HepG2 (cell line): ENCODE data around the gene LRRC45. TPM values are rescaled to one million over a fixed set of nuclear protein-coding genes. Genes with fewer than 3 reads are reported as not detected.

ENCODE experiments used
- ARID2 ChIP-seq: sonication (generic); formaldehyde crosslinking; IDR thresholded peaks from 2 replicates; pipeline ENCODE4 v1.8.1; 2022; ENCODE audit warnings: mild to moderate bottlenecking, missing genetic modification reagents, borderline replicate concordance
- FOXJ3 ChIP-seq: sonication (generic); formaldehyde crosslinking; IDR thresholded peaks from 2 replicates; pipeline ENCODE4 v1.4.0; 2020; ENCODE audit warnings: missing genetic modification reagents, mild to moderate bottlenecking, borderline replicate concordance
- HDAC1 ChIP-seq: sonication (generic); formaldehyde crosslinking; IDR thresholded peaks from 2 replicates; pipeline ENCODE4 v1.5.1; 2020; ENCODE audit warnings: mild to moderate bottlenecking, missing genetic modification reagents
- HIVEP1 ChIP-seq: sonication (generic); formaldehyde crosslinking; IDR thresholded peaks from 2 replicates; pipeline ENCODE4 v1.4.0; 2020; ENCODE audit warnings: mild to moderate bottlenecking, missing genetic modification reagents
- KAT7 ChIP-seq: IDR thresholded peaks from 2 replicates; pipeline ENCODE4 v1.6.1; 2018; ENCODE audit warnings: borderline replicate concordance, missing compliant biosample characterization
- KDM4B ChIP-seq: sonication (generic); formaldehyde crosslinking; IDR thresholded peaks from 2 replicates; pipeline ENCODE4 v1.4.0; 2020; ENCODE audit warnings: missing genetic modification reagents
- SNRNP70 ChIP-seq: fragments of 200-400 bp; formaldehyde crosslinking; IDR thresholded peaks from 2 replicates; pipeline ENCODE4 v1.6.1; 2017; ENCODE audit warnings: mild to moderate bottlenecking, low read depth, low read length, moderate library complexity
- TFE3 ChIP-seq: IDR thresholded peaks from 2 replicates; pipeline ENCODE4 v1.6.1; 2016
- ZC3H4 ChIP-seq: sonication (generic); formaldehyde crosslinking; IDR thresholded peaks from 2 replicates; pipeline ENCODE4 v1.4.0; 2020; ENCODE audit warnings: missing genetic modification reagents, borderline replicate concordance
- ZMYM4 ChIP-seq: sonication (generic); formaldehyde crosslinking; IDR thresholded peaks from 2 replicates; pipeline ENCODE4 v1.8.1; 2023; ENCODE audit warnings: mild to moderate bottlenecking, missing genetic modification reagents
- ZNF549 ChIP-seq: sonication (generic); formaldehyde crosslinking; IDR thresholded peaks from 2 replicates; pipeline ENCODE4 v1.5.0; 2020; ENCODE audit warnings: missing genetic modification reagents
- ZNF781 ChIP-seq: sonication (generic); formaldehyde crosslinking; IDR thresholded peaks from 2 replicates; pipeline ENCODE4 v1.5.1; 2020; ENCODE audit warnings: borderline replicate concordance, mild to moderate bottlenecking, missing genetic modification reagents; ENCODE audit errors: not compliant biosample characterization
- ZSCAN30 ChIP-seq: sonication (generic); formaldehyde crosslinking; IDR thresholded peaks from 2 replicates; pipeline ENCODE4 v1.5.0; 2020; ENCODE audit warnings: mild to moderate bottlenecking, missing genetic modification reagents
- polyA plus RNA-seq, 8 experiments: library from polyadenylated mRNA; depleted of rRNA in 3 of 8; stranded (reverse) in 7 of 8; unstranded in 1 of 8; fragments of >200 nt; fragmentation: Illumina TruSeq in 4 of 8; extraction: Trizol in 4 of 8; gene quantifications; 2 replicates each; pipeline versions ENCODE4 v1.2.1 to v1.2.3, GENCODE V29; 2011 to 2016; ENCODE audit warnings: low read depth in 4 of 8, missing spikeins in 1 of 8, mixed read lengths in 1 of 8; ENCODE audit not compliant: insufficient read depth in 1 of 8
- total RNA-seq, 5 experiments: library from RNA; depleted of rRNA; stranded (reverse); fragments of >200 nt; fragmentation: Illumina TruSeq; extraction: Trizol; gene quantifications; 2 replicates each; pipeline ENCODE4 v1.2.3, GENCODE V29; 2016; ENCODE audit warnings: low read depth in 1 of 5
- TF ChIP-seq, protein P1 (sequence below): sonication (generic); formaldehyde crosslinking; IDR thresholded peaks from 2 replicates; pipeline ENCODE4 v1.4.0; 2020; ENCODE audit warnings: missing genetic modification reagents
- TF ChIP-seq, protein P2 (sequence below): IDR thresholded peaks from 2 replicates; pipeline ENCODE4 v1.6.1; 2012; ENCODE audit warnings: low read length, improper control_type of control experiment
- TF ChIP-seq, protein P3 (sequence below): sonication (generic); formaldehyde crosslinking; conservative IDR thresholded peaks from 2 replicates; pipeline ENCODE4 v1.8.0; 2022; ENCODE audit warnings: mild to moderate bottlenecking, moderate library complexity, missing genetic modification reagents

The LRRC45 gene
- total and polyA plus RNA-seq, 2 of the 13 experiments (the other 11 are each of a cell fraction or from before 2014, with no cell fraction given) = 11.6 to 48.1 TPM

- TF ChIP-seq, protein P1, sequence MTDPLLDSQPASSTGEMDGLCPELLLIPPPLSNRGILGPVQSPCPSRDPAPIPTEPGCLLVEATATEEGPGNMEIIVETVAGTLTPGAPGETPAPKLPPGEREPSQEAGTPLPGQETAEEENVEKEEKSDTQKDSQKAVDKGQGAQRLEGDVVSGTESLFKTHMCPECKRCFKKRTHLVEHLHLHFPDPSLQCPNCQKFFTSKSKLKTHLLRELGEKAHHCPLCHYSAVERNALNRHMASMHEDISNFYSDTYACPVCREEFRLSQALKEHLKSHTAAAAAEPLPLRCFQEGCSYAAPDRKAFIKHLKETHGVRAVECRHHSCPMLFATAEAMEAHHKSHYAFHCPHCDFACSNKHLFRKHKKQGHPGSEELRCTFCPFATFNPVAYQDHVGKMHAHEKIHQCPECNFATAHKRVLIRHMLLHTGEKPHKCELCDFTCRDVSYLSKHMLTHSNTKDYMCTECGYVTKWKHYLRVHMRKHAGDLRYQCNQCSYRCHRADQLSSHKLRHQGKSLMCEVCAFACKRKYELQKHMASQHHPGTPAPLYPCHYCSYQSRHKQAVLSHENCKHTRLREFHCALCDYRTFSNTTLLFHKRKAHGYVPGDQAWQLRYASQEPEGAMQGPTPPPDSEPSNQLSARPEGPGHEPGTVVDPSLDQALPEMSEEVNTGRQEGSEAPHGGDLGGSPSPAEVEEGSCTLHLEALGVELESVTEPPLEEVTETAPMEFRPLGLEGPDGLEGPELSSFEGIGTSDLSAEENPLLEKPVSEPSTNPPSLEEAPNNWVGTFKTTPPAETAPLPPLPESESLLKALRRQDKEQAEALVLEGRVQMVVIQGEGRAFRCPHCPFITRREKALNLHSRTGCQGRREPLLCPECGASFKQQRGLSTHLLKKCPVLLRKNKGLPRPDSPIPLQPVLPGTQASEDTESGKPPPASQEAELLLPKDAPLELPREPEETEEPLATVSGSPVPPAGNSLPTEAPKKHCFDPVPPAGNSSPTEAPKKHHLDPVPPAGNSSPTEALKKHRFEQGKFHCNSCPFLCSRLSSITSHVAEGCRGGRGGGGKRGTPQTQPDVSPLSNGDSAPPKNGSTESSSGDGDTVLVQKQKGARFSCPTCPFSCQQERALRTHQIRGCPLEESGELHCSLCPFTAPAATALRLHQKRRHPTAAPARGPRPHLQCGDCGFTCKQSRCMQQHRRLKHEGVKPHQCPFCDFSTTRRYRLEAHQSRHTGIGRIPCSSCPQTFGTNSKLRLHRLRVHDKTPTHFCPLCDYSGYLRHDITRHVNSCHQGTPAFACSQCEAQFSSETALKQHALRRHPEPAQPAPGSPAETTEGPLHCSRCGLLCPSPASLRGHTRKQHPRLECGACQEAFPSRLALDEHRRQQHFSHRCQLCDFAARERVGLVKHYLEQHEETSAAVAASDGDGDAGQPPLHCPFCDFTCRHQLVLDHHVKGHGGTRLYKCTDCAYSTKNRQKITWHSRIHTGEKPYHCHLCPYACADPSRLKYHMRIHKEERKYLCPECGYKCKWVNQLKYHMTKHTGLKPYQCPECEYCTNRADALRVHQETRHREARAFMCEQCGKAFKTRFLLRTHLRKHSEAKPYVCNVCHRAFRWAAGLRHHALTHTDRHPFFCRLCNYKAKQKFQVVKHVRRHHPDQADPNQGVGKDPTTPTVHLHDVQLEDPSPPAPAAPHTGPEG = peak; percentile 80; the same call in 1 of the 2 replicates
- TF ChIP-seq ZNF549 (0 out of 2 replicates have a peak, but pooled peaks have one; percentile 22), KAT7 (CRISPR knock-in tag) (no peak; the same call in 1 of the 2 replicates), TFE3 (CRISPR knock-in tag) (no peak; the same call in none of the 2 replicates), ARID2 (CRISPR knock-in tag) (0 out of 2 replicates have a peak, but pooled peaks have one; percentile 72), ZNF781 (CRISPR knock-in tag) (peak; percentile 66), ZMYM4 (CRISPR knock-in tag) (no peak), ZSCAN30 (CRISPR knock-in tag) (no peak), SNRNP70 (no peak; the same call in 1 of the 2 replicates), HDAC1 (CRISPR knock-in tag) (peak; percentile 77), HIVEP1 (CRISPR knock-in tag) (peak; percentile 76; the same call in 1 of the 2 replicates), FOXJ3 (CRISPR knock-in tag) (no peak; the same call in 1 of the 2 replicates), ZC3H4 (no peak), KDM4B (CRISPR knock-in tag) (peak; percentile 60)
- TF ChIP-seq, protein P2, sequence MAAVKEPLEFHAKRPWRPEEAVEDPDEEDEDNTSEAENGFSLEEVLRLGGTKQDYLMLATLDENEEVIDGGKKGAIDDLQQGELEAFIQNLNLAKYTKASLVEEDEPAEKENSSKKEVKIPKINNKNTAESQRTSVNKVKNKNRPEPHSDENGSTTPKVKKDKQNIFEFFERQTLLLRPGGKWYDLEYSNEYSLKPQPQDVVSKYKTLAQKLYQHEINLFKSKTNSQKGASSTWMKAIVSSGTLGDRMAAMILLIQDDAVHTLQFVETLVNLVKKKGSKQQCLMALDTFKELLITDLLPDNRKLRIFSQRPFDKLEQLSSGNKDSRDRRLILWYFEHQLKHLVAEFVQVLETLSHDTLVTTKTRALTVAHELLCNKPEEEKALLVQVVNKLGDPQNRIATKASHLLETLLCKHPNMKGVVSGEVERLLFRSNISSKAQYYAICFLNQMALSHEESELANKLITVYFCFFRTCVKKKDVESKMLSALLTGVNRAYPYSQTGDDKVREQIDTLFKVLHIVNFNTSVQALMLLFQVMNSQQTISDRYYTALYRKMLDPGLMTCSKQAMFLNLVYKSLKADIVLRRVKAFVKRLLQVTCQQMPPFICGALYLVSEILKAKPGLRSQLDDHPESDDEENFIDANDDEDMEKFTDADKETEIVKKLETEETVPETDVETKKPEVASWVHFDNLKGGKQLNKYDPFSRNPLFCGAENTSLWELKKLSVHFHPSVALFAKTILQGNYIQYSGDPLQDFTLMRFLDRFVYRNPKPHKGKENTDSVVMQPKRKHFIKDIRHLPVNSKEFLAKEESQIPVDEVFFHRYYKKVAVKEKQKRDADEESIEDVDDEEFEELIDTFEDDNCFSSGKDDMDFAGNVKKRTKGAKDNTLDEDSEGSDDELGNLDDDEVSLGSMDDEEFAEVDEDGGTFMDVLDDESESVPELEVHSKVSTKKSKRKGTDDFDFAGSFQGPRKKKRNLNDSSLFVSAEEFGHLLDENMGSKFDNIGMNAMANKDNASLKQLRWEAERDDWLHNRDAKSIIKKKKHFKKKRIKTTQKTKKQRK = no peak
- TF ChIP-seq, protein P3, sequence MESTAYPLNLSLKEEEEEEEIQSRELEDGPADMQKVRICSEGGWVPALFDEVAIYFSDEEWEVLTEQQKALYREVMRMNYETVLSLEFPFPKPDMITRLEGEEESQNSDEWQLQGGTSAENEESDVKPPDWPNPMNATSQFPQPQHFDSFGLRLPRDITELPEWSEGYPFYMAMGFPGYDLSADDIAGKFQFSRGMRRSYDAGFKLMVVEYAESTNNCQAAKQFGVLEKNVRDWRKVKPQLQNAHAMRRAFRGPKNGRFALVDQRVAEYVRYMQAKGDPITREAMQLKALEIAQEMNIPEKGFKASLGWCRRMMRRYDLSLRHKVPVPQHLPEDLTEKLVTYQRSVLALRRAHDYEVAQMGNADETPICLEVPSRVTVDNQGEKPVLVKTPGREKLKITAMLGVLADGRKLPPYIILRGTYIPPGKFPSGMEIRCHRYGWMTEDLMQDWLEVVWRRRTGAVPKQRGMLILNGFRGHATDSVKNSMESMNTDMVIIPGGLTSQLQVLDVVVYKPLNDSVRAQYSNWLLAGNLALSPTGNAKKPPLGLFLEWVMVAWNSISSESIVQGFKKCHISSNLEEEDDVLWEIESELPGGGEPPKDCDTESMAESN (CRISPR knock-in tag) = no peak; the same call in 1 of the 2 replicates
These were observed 660 bp upstream of the LRRC45 start, which contains the start of gene CENPX (continued) for GRCh38 chr17:82022310-82022980.
